ENCODE data around the gene RAB19. TPM values are rescaled to one million over a fixed set of nuclear protein-coding genes. Genes with fewer than 3 reads are reported as not detected.

RAB19 gene, protein sequence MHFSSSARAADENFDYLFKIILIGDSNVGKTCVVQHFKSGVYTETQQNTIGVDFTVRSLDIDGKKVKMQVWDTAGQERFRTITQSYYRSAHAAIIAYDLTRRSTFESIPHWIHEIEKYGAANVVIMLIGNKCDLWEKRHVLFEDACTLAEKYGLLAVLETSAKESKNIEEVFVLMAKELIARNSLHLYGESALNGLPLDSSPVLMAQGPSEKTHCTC
- polyA plus RNA-seq (ENCODE audit: insufficient read length): not detected

DNA sequence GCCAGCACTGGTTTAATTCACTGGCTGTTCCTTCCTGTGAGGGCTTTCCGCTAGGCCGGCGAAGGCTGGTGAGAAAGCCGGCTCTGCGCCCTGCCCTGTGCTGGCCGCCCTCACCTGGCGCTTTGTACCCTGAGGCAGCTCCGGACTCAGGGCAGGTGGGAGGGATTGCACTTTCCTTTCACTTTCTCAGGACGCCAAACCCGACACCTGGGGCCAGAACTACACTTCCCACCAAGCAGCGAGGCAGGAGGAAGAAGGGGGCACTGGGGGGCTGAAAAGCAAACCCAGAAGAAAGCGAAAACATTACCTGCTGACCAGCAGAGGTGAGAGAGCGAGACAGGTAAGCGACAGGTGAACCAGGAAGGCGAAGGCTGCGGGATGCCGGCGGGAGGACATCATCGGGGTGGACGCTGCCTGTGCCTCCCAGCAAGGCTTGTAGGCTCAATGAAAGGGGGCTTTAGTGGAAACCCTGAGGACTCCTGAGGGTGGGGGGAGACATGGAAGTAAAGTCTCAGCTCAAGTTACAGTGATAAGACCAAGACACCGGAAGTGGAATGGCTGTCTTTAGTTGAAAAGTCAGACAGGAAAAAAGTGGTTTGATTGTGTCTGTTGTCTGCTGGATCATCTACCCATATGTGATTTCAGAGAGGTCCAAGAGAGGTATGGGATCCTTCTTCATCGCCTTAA is at the start of gene RAB19:
RAB19 (plus strand) TSS at position 181 of the 687 bp plus-strand sequence. CDS start 3,589 bp downstream, outside the sequence.
- DNase-seq: no peak

DNA sequence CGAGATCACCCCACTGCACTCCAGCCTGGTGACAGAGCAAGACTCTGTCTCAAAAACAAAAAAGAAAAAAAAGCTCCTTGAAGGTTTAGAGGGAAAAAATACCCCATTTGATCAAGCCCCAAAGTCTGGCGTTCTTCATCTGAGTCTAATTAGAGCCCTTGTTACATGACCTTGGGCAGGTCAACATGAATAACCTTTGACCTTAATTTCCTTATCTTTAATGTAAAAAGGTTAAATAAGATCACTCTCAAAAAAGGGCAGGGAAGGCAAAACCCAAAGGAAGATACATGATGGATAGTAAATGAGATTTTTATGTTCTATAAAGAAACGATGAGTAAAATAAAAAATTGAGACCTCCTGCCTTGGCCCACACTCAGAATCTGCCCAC is 45.8 kb upstream of the RAB19 start:
- no peak for DNase-seq

DNA sequence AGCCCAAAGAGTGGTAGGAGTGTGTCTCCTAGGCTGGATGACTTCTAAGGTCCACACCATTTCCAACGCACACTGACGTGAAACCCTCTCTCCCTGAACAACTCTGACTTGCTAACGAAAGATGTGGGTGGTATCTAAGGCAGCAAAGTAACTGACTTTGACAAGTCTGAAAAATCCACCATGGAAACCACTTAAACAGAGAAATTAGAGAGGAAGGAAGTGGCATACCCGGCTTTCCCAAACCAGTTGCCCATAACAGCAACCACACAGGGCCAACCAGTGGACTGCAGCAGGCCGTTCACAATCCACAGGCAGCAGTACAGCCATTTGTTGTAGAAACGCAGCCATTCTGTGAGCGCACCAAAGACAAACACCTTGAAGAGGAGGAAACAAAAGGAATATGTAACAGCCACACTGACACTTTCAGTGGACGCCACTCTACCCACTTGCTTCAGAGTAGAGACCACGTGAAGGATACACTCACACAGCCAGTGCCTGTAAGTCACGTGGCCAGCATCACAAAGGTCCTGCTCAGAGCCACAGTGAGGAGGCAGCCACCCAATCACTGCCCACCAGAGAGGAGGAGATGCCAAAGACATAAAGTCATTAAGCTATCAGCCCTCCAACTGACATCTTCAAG is 45.3 kb upstream of the RAB19 start:
- DNase-seq: no peak

DNA sequence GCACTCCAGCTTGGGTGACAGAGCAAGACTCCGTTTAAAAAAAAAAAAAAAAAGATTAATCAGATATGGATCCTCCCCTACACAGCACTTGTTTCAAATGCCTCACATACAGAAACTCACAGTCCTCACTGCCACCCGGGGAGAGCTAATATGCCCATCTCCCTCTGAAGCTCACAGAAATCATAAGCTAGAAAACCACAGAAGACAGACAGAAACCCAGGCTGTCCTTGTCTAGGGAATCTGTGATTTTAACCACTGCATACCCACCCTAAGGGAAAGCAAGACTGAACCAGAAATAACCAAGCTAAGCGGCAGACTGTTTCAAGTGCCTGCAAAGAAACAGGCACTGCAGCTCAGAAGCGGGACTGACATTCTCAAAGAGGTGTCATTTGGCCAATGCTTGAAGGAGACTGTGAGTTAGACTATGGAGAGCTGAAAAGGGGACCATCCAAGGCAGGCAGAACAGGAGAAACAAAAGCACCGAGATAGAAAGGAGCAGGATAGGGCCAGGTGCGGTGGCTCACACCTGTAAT is 43.1 kb upstream of the RAB19 start:
- no peak for DNase-seq

DNA sequence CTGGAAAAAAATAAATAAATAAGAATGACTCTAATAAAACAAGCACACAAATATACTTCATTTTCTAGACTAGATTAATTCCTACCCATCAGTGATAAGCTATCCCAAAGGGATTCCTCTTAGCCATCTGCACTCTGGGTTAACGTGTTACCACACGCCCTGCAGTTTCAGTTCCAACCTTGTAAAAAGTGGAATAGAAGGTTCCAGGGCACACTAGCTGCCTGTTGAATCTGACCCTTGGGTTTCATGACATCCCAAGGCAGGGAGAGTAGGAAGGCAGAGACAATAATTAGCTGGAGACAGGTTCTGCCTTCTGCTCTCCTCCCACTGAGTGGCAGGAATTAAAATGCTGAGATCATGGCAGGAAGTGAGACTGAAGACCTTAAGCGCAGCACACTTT is 39.0 kb upstream of the RAB19 start:
- DNase-seq: no peak

DNA sequence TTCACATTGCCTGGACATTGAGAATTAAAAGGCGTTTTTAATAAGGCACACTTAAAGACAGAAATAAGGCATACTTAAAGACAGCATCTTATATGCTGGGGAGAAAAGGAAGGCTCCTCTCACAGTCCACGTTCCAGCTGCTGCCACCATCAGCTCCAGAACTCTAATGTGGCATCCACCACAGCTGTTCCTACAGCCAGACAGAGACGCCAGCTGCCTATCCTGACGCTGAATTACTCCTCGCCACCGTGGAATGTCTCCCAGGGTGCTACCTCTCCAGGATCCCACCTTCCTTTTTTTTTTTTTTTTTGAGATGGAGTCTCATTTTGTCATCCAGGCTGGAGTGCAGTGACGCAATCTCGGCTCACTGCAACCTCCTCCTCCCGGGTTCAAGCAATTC is 36.3 kb upstream of the RAB19 start:
- DNase-seq: no peak

DNA sequence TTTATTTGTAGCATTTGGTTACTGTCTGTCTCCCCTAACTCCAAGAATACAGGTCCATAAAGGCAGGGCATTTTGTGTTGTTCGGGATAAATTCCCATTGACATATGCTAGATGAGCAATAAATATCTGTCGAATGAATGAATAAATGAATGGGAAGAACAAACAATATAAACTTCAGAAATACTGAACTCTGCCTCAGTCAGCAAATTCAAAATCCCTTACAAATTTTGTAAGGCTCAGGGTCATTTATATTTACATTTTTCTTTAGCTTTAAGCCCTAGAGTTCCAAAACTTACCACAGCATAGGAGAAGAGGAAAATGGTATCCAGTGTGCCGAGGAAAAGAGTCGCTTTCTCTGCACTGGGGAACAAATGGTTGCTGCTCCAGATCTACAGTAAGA is 34.6 kb upstream of the RAB19 start:
- DNase-seq: no peak

DNA sequence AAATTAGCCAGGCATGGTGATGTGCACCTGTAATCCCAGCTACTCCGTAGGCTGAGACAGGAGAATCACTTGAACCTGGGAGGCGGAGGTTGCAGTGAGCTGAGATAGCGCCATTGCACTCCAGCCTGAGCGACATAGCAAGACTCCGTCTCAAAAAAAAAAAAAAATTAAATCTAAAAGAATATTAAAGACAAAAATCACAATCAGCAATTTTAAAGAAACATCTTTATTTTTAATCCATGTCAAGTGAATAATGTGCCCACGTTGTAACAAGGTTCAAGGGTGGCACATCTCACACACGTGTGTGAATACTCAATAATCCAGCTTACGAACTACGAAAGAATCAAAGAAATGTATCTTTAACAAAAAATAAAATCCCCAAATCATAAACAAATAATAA is 28.5 kb upstream of the RAB19 start:
- no peak for DNase-seq

DNA sequence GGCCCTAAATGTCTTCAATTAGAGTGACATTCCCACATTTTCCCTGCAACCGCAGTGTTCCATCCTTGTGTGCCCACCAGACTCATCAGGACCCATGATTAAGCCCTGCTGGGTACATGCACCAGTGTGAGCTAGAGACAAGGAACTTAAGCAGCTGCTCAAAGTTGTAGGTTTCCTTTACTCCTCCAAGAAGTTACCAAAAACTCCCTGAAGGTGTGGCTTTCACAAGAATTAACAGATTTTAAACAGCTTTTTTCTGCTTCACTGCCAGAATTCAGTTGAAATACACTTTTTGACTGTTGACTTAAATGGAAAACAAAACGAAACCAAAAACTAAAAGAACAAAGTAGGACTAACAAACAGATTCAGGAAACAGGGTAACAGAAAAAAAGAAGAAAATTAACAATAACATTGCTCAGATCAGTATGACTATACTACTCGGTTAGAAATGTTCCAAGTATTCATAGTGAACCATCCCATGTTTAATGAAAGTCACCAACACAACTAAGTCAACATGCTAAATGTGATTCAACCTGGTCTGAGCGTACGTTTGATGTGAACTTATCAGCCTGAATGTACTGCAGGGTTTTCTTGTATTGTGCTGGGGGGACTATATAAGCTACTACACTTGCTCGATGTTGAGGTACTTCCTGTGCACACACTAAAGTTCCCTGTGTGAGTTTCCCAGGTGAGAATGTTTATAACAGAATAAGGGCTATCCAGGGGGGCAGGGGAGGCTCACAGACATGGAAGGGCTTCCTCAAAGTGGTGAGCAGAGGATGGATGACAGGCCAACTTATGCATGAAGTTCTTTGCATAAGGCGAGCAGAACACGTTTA is 27.7 kb upstream of the RAB19 start:
- DNase-seq: no peak

DNA sequence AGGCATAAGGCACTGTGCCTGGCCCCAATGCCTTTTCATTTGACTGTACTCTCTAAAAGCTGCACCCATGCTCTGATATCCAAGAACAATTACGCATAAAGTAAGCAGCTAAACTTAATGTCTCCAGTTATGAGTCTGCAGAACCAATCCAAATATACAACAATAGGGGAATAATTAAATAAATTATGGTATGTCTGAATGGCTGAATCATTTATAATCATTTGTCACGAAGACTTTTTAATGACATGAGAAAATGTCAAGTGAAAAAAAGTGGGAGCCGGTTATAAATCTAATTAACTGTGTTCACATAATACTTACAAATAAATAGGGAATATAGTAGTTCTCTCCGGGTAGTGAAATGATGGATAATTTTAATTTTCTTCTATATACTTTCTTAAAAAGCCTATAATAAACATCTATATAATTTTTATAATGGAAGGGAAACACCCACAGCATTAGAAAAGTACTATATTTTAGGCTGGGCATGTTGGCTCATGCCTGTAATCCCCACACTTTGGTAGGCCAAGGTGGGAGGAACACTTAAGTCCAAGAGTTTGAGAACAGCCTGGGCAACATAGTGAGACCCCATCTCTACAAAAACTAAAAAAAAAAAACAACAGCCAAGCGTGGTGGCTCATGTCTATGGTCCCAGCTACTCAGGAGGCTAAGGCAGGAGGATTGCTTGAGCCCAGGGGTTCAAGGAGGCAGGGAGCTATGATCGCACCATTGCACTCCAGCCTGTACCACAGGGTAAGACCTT is 19.7 kb upstream of the RAB19 start:
- DNase-seq: no peak

DNA sequence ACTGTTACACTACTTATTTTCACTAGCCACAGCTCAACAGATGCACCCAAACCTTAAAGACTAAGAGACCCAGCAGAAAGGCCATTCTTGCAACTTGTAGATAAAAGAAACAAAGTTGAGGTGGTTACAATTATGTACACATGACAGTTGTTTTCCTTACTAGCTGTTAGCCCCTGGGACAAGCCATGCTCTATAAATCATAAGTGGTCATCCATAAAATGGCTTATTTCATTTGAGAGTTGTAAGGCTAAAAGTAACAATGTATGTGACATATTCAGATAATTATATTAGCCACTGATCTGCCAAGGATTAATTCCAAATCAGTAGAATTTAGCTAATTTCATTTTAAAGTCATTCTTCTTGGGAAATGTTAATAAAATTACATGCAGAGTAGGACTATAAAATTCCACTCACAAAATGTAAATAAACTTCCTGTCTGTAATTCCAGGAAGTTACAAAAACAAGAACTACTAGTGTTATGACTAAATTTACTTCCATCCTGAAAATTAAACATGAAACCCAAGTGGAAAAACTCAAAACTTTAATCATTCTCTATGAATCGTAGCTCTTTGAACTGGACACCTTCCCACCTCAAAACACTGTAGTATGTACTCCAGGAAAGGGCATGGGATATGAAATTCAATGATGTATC is 18.8 kb upstream of the RAB19 start:
- no peak for DNase-seq

DNA sequence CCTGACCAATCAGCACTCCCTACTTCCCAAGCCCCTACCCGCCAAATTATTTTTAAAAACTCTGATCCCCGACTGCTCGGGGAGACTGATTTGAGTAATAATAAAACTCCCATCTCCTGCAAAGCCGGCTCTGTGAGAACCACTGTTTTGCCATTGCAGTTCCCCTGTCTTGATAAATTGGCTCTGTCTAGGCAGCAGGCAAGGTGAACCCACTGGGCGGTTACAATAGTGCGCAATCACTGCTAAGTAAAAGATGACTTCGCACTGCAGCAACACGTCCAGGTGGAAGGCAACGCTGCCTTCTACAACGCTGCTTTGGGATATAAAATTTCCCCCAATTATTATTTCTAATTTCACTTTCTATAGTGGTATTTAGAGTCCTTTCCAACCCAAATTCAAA is 14.4 kb upstream of the RAB19 start:
- no peak for DNase-seq

DNA sequence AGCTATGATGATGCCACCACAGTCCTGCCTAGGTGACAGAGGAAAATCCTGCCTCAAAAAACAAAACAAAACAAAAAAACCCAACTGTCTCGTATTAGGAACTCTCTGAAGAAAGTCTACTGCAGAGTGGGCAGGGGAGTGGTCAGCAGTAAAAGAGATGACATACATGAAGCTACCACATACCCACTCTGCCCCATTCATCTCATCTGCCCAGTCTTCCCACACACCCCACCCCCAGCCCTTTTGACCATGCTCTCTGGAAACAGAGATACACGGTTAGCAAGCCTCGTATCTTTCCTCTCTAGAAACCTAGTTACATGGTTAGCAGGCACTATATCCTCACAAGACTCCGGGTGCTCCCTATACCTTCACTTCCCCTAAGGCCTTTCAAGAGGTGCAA is 13.8 kb upstream of the RAB19 start:
- DNase-seq: no peak

DNA sequence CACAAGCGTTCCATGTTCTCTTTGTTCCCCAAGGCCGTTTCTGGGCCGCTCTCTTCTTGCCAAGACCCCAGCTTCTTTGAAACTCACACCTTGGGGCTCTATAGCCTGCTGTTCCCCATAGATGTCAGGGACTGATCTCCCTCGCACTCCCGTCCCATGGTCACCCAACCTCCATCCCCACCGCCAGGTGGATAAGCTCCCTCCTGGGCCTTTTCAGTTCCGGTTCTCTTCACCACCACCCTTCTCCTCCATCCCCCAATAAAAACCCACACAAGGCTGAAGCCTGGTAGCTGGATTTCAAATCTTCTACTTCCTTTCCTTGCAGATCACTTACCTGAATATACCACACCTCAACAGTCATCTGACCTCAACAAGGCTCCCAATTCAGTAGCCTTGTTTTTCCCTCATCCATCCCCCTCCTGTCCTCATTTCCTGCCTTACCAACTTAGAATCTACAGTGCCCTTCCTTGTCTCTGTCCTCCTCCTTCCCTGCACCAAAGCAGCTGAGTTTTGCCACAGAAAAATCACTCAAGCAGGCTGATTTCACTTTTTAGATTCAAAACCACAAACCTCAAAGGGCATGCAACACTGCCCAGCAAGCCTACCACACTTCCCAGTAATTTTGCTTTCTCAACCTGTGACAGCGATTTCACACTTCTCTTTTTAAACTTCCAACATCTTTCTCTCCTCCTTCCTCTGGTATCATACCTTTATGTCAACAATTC is 13.2 kb upstream of the RAB19 start:
- no peak for DNase-seq

DNA sequence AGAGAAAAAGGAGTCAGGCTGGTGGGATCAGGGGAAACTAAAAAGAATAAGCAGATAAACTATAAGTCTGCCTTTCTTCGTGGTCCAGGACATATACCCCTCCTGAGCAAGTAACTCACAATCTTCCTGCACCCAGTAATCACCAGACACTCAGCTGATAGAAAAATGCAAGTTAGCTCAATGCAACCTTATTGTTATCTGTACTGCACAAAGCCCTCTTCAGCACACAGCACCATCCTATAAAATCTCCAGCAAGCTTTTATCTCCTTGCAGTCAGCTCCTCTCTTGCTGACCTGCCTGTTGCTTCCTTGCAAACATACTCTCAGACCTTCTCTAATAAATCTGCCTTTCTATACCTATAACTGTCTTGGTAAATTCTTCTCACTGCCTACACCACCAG is 12.2 kb upstream of the RAB19 start:
- DNase-seq: no peak

DNA sequence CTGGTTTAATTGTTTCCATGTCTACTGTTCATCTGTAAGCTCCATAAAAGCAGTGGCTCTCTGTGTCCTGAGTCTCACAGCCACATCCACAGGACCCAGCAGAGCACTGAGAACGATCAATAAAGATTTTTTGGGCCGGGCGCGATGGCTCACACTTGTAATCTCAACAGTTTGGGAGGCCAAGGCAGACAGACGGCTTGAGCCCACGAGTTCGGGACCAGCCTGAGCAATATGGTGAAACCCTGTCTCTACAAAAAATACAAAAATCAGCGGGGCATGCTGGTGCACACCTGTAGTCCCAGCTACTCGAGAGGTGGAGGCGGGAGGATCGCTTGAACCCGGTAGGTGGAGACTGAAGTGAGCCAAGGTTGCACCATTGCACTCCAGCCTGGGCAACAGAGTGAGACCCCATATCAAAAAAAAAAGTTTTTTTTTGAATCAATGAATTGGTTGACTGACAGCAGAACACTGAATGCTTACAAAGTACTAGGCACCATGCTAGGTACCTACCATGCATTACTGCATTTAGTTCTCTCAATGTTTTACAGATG is 10.0 kb upstream of the RAB19 start:
- DNase-seq: no peak

DNA sequence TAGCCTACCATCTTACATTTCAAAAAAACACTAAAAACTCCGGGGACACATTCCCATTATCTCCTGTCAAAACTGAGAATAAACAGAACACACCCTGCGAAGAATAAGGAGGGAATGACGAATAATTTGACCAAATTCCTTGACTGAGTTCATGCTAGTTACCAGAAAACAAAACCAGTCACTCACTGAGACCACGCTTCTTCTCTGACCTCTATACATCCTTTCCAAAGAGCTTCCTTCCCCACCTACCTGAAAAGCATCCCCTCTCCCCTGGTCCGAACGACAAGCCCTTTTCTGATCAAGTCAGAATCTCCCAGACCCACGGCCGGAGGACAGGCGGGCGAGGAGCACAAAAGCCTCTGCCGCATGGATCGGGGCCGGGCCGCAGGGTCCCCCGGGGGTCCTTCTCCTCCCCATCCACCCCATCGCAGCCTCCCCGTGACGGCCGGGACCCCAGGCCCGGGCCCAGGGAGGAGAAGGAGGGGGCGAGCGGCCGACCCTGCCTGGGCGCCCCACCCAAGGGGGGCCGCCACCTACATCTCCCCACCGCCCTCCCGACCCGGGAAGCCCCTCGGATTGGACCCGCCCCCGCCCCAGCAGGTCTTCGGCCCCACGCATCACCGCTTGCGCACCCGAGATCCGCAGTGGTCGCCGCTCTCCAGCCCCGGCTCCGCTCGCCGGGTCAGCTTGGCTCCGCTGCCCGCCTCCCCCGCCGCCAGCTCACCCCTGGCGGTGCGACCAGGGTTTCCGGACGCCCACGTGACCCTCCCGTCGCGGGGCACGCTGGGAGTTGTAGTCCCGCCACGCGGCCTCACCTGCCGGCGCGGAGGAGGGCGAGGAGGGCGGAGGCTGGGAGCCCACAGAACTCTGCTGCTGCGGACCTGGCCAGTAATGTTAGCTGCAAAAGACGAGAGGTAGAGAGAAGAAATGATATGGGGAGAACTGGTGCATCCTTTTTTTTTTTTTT is 5.8 kb upstream of the RAB19 start, which contains the start of gene SLC37A3:
SLC37A3 (minus strand) TSS at position 747 of the 967 bp plus-strand sequence. CDS start 16,004 bp downstream, outside the sequence.
- peak; percentile 86 for DNase-seq

DNA sequence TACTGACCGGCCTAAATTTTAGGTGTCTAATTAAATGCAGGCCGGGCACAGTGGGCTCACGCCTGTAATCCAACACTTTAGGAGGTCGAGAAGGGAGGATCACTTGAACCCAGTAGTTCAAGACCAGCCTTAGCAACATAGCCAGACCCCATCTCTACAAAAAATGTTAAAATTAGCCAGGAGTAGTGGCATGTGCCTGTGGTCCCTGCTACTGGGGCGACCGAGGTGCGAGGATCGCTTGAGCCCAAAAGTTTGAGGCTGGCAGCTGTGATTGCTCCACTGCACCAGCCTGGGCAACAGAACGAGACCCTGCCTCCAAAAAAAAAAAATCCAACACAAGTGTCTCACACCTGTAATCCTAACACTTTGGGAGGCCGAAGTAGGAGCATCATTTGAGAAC is 5.0 kb upstream of the RAB19 start:
- DNase-seq: no peak

DNA sequence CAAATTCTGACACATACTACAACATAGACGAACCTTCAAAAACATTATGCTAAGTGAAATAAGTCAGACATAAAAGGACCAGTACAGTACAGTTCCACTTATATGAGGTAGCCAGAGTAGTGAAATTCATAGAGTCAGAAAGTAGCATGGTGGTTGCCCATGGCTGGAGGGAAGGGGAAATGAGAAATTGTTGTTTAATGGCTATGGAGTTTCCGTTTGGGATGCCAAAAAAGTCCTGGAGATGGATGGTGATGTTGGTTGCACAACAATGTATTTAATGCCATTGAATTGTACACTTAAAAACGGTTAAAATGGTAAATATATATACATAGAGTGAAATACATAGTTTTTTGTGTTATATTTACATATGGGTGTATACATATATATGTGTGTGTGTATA is 3.5 kb upstream of the RAB19 start:
- DNase-seq: no peak
